Measurements from ENCODE around the gene CEP162.

- TF ChIP-seq POLR2A (IDR thresholded peaks at IDR 0.05) (no peak), CTCF (IDR thresholded peaks at IDR 0.05) (no peak), POLR2AphosphoS5 (IDR thresholded peaks at IDR 0.05) (no peak)
Measured at GRCh38 chr6:84269947-84270733, 42.7 kb upstream of the CEP162 start.

All from breast epithelium (tissue), 3 donors.